ENCODE results near the gene UGT2B7. TPM values are rescaled to one million over a fixed set of nuclear protein-coding genes. Genes with fewer than 3 reads are reported as not detected.

Gene UGT2B7
- total and polyA plus RNA-seq, 10 of the 15 experiments (the other 5 are each of a cell fraction or from before 2014, with no cell fraction given) = 0.73 to 2.9 (median 1.2) TPM

DNA sequence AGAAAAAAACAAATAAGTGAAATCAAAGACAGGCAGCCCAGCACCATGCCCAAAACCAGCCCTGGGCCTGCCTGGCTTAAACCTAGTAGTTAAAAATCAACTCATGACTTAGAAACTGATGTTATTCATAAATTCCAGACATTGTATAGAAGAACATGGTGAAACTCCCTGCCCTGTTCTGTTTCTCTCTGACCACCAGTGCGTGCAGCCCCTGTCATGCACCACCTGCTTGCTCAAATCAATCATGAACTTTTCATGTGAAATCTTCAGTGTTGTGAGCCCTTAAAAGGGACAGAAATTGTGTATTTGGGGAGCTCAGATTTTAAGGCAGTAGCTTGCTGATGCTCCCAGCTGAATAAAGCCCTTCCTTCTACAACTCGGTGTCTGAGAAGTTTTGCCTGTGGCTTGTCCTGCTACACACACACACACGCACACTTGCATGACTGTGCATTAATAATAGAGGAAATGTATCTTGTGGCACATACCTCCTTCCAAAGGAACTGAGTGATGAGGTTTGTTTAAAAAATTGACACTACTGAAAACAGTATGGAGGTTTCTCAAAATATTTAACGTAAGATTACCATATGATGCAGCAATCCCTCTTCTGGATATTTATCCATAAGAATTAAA, 39.2 kb upstream of the UGT2B7 start:
- intact Hi-C loops (cut with micrococcal nuclease; ENCODE audit: unreplicated experiment) (loop anchor here (5.0 to 10.0 kb wide), 4 partner anchors 65 to 710 kb away; no protein-coding TSS in a partner anchor), in situ Hi-C loops (cut with MboI) (loop anchor here (25.0 kb wide), 1 partner anchor 1630 kb away; the partner anchor contains the start of gene UTP3)
- Histone ChIP-seq H3K27me3 (replicated peaks in 1 of 2; ENCODE audit: control insufficient read depth in 2 of 2, insufficient read depth in 2 of 2, low read length in 1 of 2) (no peaks in the 10 kb centered on the region), H3K36me3 (ENCODE audit: control insufficient read depth in 2 of 2, insufficient read depth in 2 of 2, low read length in 1 of 2) (no peaks in the 10 kb centered on the region), H3K4me2 (ENCODE audit: control insufficient read depth, insufficient read depth) (peak overlapping the region; percentile 74), H3K9me3 (replicated peaks; ENCODE audit: control insufficient read depth, insufficient read depth, low read length) (no peaks in the 10 kb centered on the region), H3K27ac (ENCODE audit: control insufficient read depth, insufficient read depth) (peak overlapping the region; percentile 61), H3K4me1 (ENCODE audit: control insufficient read depth, insufficient read depth, low read length) (peaks cover 4% of the 10 kb centered on the region; the same call in 1 of the 2 replicates), H3K9ac (ENCODE audit: control insufficient read depth, insufficient read depth, low read length) (no peak overlapping the region), H3K79me2 (ENCODE audit: control insufficient read depth, insufficient read depth, low read length) (no peaks in the 10 kb centered on the region), H4K20me1 (ENCODE audit: control insufficient read depth, insufficient read depth) (no peaks in the 10 kb centered on the region), H3K4me3 (peak overlapping the region; percentile 24; the same call in 1 of the 2 replicates), H2AFZ (ENCODE audit: control insufficient read depth, low read depth, low read length) (peak overlapping the region; percentile 13)
- FAIRE-seq (no peak), DNase-seq (ENCODE audit: low read depth, low spot score) (no peak), ATAC-seq (peak; percentile 41)
- POLR2A ChIA-PET = interaction anchor here (1.1 to 3.1 kb wide), 7 partner anchors 9 to 186 kb away, joined by 3 to 18 read pairs (median 4); no protein-coding TSS in a partner anchor
- CTCF ChIA-PET = interaction anchor here (0.8 to 2.0 kb wide), 11 partner anchors 8 to 328 kb away, joined by 3 to 15 read pairs (median 3); no protein-coding TSS in a partner anchor
- RAD21 ChIA-PET (ENCODE audit: unreplicated experiment) = interaction anchor here (0.7 to 2.7 kb wide), 14 partner anchors 8 to 559 kb away, joined by 3 to 13 read pairs (median 5); partner anchors contain the start of gene UGT2A3
- TF ChIP-seq NBN (IDR thresholded peaks at IDR 0.05) (0 out of 2 replicates have a peak, but pooled peaks have one; percentile 23), GABPA (IDR thresholded peaks at IDR 0.05; ENCODE audit: low read depth) (no peak), EP300 (IDR thresholded peaks at IDR 0.05; ENCODE audit: borderline replicate concordance in 1 of 2, control insufficient read depth in 1 of 2, low read depth in 2 of 2, low read length in 2 of 2) (peak in 1 of 2 experiments; percentile 19; a peak in 1 of 4 replicates), SUPT20H (IDR thresholded peaks at IDR 0.05; ENCODE audit: borderline replicate concordance, control insufficient read depth, low read depth, low read length) (no peak), RUNX3 (IDR thresholded peaks at IDR 0.05; ENCODE audit: low read length) (peak; percentile 26; the same call in 1 of the 2 replicates), YBX1 (IDR thresholded peaks at IDR 0.05) (no peak), CBX5 (IDR thresholded peaks at IDR 0.05; ENCODE audit: low read depth) (no peak), BHLHE40 (IDR thresholded peaks at IDR 0.05; ENCODE audit: borderline replicate concordance in 1 of 2, low read depth in 2 of 2, low read length in 1 of 2) (peak in 1 of 2 experiments; percentile 18; a peak in 1 of 4 replicates), PAX5 (IDR thresholded peaks at IDR 0.05; ENCODE audit: borderline replicate concordance, low read depth, low read length) (0 out of 2 replicates have a peak, but pooled peaks have one; percentile 28), SREBF1 (IDR thresholded peaks at IDR 0.05; ENCODE audit: low read length) (no peak), WRNIP1 (IDR thresholded peaks at IDR 0.05; ENCODE audit: borderline replicate concordance, low read depth, low read length) (no peak), BACH1 (IDR thresholded peaks at IDR 0.05; ENCODE audit: borderline replicate concordance) (peak; percentile 39; the same call in 1 of the 2 replicates), IKZF1 (conservative IDR thresholded peaks at IDR 0.05) (0 out of 2 replicates have a peak, but pooled peaks have one; percentile 23)
- TF ChIP-seq, protein P1, sequence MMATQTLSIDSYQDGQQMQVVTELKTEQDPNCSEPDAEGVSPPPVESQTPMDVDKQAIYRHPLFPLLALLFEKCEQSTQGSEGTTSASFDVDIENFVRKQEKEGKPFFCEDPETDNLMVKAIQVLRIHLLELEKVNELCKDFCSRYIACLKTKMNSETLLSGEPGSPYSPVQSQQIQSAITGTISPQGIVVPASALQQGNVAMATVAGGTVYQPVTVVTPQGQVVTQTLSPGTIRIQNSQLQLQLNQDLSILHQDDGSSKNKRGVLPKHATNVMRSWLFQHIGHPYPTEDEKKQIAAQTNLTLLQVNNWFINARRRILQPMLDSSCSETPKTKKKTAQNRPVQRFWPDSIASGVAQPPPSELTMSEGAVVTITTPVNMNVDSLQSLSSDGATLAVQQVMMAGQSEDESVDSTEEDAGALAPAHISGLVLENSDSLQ (IDR thresholded peaks at IDR 0.05) = peak; percentile 8; the same call in 1 of the 2 replicates
- TF ChIP-seq, protein P2, sequence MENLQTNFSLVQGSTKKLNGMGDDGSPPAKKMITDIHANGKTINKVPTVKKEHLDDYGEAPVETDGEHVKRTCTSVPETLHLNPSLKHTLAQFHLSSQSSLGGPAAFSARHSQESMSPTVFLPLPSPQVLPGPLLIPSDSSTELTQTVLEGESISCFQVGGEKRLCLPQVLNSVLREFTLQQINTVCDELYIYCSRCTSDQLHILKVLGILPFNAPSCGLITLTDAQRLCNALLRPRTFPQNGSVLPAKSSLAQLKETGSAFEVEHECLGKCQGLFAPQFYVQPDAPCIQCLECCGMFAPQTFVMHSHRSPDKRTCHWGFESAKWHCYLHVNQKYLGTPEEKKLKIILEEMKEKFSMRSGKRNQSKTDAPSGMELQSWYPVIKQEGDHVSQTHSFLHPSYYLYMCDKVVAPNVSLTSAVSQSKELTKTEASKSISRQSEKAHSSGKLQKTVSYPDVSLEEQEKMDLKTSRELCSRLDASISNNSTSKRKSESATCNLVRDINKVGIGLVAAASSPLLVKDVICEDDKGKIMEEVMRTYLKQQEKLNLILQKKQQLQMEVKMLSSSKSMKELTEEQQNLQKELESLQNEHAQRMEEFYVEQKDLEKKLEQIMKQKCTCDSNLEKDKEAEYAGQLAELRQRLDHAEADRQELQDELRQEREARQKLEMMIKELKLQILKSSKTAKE (IDR thresholded peaks at IDR 0.05; ENCODE audit: low read depth, poor library complexity, severe bottlenecking) = no peak
- BruUV-seq (replicated peaks) = no TSS peak
- 40% methylated on average over 4 of the region's 4 CpGs for WGBS (ENCODE audit: insufficient coverage, insufficient replicate concordance, low lambda C conversion rate, missing lambda C conversion rate)
- SMC1A ChIA-PET (ENCODE audit: uncharacterized antibody, unreplicated experiment) = interaction anchor here (0.6 to 5.8 kb wide), 22 partner anchors 8 to 1621 kb away, joined by 3 to 40 read pairs (median 4); no protein-coding TSS in a partner anchor
